HG03460 (cell line): Measurements from ENCODE around the gene DYNC1LI2.
"Not testable (repeated sequence)": the region's sequence is repeated elsewhere in the genome, so short reads cannot be mapped to it uniquely, and the experiment has no call there.

Experiments
- ATAC-seq: cut with Tn5 transposase; IDR thresholded peaks from one replicate; pipeline ENCODE4 v1.9.1; 2021; ENCODE audit not compliant: unreplicated experiment

The DYNC1LI2 gene

DNA sequence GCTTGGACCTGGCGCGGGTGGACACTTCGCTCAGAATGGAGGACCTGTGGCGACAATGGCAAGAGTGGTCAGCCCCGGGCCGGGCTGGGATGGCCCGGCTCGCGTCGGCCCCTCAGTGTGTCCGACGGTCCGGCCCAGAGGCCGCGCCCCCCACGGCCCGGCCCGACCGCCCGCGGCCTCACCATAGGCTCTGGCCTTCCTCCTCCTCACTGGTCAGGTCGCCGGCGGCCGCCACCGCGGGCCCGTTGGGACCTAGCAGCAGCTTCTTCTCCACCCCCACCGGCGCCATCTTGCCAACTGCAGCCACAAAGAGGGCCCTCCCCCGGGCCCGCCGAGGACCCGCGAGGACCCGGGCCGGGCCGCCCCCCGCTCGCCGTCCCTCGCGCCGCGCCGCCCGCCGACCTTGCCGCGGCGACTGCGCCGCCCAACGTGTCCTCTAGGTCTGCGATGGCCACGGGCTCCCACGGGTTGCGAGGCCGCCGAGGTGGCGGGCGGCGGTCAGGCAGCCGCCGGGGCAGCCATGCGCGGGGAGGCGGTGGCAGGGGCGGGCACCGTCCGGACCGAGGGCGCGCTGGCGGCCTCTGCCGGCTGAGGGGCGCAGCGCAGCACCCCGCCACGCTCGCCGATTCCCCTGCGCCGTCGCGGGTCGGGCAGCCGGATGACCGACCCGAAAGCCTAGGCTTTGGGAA, at the start of gene DYNC1LI2:
DYNC1LI2 (minus strand) TSS at position 307 of the 689 bp plus-strand sequence; CDS start at position 289, 18 bp downstream.
- peak; percentile 80 for ATAC-seq

DNA sequence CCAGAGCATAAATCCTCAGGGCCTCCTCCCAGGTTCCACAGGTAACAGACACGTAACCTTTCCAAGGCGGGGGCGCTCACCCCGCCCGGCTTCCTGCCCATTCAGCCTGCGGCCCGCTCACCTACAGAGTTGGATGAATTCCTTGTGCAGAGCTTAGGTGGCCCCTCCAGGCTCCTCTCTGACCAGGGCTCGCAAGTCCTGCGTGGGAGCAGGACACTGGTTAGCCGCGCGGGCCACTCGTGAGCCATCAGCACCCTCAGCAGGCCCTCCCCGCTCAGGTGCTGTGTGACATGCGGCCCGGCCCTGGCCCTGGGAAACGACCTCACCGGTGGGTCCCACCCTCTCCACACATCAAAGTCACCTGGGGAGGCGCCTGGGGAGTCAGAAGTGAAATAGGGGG, 49.4 kb upstream of the DYNC1LI2 start:
- no peak for ATAC-seq

DNA sequence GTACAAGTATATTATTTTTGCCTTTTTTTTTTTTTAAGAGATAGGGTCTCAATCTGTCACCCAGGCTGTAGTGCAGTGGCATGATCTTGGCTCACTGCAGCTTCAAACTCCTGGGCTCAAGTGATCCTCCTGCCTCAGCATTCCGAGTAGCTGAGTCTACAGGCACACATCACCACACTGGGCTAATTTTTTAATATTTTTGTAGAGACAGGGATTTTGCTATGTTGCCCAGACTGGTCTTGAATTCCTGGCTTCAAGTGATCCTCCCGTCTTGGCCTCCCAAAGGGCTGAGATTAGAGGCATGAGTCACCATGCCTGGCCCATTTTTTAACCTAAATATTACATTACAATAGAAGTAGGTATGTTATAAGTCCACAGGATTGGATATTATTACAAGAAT, 46.8 kb upstream of the DYNC1LI2 start:
- ATAC-seq: no peak

DNA sequence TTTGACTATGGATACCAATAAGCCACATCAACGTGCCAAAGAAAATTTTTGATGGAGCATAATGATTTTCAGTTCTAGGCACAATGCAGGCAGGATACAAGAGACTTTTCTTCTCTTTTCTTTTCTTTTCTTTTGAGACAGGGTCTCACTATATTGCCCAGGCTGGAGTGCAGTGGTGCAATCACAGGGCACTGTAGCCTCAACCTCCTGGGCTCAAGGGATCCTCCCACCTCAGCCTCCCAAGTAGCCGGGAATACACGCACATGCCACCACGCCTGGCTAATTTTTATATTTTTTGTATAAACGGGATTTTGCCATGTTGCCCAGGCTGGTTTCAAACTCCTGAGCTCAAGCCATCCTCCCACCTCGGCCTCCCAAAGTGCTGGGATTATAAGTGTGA, 42.6 kb upstream of the DYNC1LI2 start:
- ATAC-seq: not testable (repeated sequence)

DNA sequence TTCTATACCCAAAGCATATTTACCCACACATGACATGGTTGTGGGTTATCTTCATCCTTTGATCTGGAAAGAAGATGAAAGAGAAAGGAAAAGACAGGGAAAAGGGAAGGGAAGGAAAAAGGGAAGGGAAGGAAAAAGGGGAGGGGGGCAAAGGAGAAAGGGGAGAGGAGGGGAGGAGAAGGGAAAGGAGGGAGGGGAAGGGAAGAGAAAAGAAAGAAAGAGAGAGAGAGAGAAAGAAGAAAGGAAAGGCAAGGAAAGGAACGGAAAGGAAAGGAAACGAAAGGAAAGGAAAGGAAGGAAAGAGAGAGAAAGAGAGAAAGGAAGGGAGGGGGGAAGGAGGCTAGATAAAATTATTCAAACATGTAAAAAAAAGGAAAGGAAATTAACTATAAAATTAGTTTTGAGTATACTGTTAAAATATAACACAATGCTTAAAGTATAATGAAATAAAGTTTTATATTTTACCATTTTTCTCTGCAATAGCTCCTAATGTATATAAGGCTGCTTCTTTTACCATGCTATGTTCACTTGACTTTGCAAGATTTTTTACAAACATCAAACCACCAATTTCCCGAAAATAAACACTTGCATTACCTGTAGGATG, 38.8 kb upstream of the DYNC1LI2 start:
- no peak for ATAC-seq

DNA sequence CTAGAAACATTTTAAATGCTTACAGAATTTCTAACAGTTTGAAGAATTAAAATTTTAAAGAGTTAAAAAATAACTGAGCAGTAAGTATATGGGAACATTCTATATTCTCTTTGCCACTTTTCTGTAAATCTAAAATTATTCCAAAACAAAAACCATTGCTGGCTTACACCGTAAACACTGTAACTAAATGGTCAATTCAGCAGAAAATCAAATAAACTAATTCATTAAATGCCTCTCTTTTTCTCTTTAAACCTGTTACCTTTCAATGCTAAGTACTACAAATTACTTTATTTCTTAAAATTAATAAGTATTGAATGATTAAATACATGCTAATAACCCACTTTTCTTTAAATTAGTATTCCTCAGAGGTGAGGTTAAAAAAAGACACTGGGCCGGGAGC, 36.0 kb upstream of the DYNC1LI2 start:
- no peak for ATAC-seq

DNA sequence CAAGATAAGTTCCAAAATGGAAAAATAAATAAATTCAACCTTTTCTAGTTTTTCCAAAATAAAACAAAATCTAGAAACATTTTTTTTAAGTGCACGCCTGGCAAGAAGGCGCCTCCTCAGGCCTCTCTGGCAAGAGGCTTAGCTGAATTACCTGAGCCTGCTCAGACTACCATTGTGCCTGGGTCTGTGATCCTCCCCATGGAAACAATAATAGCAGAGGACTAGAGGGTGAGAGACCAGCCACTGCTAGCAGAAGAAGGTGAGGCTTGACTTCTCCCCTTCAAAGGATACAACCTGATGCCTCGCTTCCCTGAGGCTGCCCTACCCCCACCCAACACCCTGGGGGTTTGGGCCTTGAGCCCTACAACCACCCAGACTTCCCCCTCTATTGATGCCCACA, 35.1 kb upstream of the DYNC1LI2 start:
- no peak for ATAC-seq

DNA sequence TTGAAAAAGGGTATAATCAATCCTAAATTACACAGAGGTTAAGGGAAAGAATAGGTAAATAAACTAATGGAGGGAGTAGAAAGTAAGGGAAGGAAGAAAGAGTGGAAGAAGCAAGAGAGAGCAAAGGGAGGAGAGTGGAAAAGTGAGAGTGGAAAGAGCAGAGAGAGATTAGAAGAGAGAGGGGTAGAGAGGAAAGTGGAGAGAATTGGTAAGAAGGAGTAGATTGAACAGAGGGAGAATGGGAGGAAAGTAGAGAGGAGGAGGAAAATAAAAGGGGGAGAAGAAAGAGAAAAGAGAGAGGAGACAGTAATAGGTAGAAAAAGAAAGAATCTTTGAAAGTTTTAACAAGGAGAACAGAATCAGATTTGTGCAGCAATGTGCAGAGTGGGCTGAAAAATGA, 25.0 kb upstream of the DYNC1LI2 start:
- ATAC-seq: no peak

DNA sequence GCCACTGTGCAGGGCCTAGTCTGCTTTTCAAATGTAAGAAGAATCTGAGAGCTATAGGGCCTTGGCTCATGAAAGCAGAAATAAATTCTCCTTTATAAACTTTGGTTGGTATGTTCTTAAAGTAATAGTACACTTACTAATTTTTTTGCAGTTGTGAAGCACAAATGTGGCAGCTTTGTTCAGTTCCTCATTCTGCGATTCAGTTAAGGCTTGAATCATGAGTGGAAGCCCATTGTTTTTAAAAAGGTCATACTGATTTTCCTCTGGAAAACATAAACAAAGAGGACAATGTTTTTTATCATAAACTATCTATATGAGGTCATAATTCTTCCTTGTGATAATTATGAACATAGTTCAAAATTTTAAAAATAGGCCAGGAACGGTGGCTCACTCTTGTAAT, 23.6 kb upstream of the DYNC1LI2 start:
- no peak for ATAC-seq

DNA sequence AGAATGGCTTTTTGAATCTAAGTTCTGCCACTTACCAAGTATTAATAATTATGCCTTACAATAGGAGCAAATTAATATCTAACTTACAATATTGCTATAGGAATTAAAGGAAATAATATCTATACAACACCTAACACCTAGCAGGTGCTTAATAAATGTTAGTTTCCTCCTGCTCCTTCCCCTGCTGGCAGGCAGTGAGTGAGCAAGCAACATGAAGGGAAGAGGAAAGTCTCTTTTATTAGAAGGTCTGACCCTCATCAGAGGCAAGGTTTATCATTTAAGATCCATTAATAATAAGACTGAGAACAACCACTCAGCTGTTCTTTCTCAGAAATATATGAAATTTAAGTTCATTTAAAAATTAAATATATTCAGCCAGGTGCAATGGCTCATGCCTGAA, 6.7 kb upstream of the DYNC1LI2 start:
- ATAC-seq: no peak

DNA sequence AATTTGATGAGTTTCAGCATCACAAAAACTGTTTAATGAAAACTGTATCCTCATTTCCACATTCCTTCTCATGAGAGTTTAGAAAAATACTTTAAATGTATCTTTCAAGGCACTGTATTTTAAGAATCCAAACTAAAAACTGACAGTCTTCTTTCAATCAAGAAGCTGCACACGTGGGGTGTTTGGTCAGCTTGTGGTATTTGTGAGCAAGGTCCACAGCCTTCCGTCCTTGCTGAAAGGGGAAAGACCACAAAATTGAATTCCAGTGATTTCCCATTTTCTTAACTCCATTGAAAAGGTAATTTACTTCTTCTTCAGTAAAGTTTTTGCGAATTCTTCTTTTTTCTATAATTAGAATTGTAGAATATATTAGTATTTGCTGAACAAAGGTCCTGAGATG, 3.4 kb upstream of the DYNC1LI2 start:
- no peak for ATAC-seq

DNA sequence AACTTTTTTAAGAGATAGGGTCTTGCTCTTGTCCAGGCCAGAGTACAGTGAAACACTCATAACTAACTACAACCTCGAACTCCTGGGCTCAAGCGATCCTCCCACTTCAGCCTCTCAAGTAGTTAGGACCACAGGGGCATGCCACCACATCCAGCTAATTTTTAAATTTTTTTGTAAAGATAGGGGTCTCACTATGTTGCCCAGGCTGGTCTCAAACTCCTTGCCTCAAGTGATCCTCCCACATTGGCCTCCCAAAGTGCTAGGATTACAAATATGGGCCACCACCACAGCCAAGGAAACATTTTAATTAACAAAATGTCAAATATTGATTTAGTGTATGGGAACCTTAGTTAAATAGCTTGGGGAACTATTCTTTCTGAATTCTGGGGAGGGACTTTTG, 2.8 kb upstream of the DYNC1LI2 start:
- ATAC-seq: no peak

DNA sequence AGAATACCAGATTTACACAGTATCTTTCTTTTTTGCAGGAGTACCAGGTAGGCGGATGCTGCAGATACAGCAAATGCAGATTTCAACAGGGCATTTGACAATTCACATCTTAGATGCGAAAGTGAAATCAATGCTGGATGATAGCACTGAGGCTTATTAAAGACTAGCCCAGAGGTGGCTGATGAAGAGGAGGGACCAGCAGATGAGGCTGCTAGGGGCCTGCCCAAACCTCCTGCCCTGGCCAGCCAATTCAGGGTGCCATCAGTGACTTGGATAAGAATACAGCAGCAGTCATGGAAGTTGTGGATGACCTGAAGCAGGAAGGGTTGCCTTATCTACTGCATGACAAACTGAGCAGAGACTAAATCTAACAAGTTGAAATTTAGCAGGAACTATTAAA, 1.5 kb upstream of the DYNC1LI2 start:
- no peak for ATAC-seq

DNA sequence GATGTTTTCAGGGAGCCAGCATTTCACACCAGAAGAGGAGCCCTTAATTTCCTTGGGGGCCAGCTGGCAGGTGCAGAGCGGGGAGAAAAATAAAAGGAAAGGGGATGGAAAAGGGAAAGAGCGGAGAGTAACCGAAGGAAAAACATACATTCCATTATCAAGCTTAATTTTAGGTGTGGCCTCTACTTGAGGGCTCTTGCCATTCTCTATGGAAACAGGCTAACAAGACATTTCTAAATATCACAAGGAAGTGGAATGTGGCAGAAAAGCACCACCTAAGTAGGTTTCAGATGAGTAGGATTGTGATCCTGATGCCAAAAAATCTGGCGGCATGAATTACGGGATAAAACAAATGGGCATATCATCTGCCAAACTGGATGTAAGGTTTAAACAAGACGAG, 970 bp upstream of the DYNC1LI2 start:
- ATAC-seq: no peak

DNA sequence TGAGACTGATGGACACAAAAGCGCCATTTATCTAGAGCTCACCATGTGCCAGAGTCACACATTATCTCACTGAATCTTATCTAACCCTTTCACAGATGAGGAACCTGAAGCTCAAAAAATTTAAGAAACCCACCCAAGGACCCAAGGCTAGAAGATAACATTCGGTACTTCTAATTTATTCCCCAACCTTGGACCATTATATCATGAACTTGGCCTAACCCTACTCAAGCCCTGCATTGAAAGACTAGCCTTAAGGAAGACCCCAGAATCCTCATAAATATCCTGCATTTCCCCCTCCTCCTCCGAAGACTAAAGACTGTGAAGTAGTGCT, 548 bp upstream of the DYNC1LI2 start:
- no peak for ATAC-seq

DNA sequence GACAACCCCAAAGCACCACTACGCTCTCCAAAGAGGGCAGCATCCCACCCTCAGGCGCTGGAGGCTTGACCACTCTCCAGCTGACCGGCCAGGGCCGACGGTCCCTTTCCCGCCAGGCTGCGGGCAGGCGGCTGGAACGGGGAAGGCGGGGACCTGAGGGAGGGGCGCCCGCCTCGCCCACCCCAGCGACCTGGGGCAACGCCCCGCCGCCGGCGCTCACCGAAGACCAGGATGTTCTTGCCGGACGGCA, 431 bp downstream of the DYNC1LI2 start:
- ATAC-seq: peak; percentile 11

DNA sequence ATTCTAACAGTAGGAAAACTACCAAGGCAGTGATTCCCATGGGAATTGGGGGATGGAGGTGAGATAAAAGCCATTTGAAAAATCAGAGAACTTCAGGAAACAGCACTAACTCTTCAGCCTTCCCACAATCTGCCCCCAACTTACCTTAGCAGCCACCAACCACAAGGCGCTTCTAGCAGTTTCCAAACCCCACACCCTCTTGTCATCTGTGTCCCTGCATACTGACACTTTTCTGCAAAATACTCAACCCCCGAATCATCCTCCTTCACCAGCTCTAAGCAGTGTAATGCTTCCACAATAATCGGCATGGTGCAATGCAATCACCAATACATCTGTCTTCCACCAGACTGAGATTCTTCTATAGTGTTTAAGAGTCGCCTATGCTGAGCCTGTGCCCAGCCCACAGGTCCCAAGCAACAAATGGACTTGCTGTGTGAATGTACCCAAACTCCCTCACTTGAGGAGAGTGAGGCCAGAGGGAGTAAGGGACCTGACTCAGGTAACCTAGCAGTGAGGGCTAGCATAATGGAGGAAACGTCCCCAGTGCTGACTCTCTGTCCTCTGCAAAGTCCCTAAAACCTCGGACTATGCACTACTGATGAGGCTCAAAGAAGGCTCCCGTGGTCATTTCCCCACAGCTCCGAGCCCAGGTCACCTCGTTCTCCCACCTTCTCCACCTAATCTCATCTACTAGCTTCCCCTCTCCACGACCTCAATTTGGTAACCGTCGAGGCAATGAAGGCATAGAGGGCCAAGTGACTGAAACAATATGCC, 943 bp downstream of the DYNC1LI2 start:
- peak; percentile 9 for ATAC-seq

DNA sequence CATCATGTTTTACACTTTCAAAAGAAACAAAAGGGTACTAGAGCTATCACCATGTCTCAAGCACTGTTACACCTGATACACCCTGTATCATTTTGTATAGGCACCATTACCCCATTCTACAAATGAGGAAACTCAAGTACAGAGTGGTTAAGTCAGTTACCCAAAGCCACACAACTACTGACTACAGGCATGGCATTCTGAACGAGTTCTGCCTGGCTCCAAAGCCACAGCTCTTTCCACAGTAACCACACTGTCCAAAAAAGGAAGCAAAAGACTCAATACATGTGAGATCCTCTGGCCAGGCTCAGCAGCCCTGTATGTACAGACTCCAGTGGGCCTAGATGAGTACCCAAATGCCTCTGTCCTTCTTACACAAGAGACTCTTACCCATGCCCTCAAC, 4.7 kb downstream of the DYNC1LI2 start:
- peak; percentile 32 for ATAC-seq

DNA sequence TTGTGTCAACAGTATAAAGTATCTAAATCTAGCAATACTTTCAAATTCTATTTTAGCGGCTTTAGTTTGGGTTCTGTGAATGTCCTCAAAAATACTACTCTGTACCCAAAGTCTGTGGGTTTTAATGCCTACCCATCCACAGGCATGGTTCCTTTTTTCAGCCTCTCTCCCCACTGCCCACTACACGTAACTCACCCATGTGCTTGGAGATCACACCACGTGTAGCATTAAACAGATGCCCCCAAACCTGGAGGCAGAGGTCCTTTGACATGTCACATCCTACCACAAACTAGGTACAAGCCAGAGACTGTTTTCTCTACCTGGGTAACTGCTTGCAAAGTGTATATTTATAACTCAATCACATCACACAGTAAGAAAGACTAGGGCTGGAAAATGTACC, 5.4 kb downstream of the DYNC1LI2 start:
- ATAC-seq: no peak

DNA sequence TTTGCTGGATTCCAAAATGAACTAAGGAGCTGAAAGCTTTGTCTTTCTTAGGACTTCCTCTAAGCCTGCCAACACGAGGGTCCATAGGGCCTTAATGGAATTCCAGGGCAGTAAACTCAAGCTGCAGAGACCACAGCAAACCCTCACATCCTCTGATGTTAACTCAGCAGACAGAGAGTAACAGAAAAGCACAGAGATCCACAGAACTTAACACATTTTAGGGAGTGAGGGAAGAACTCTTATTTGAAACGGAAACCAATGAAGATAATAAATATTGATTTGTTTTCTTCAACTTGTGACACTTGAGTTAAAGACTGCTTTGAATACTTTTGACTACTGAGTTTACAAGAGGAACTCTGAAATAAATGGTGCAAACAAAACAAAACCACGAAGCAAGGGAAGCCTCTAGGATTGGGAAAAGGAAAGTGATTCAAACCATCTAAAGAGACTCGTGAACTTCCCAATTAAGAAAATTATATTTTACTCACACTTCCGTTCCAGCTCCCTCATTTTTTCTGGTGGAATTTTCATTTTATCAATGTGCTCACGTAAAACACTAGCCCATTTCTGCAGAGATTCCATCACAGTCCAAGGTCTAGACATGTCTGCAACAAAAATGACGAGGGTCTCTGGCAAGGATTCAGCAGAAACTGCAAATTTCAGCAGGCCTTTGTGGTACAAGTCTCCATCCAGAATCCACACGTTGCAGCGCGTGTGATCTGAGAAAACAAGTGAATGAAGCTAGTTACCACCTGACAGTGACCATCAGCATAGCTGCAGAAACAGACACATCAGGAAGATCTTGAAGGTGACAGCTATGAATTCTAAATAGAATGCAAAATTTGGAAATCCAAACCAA, 9.2 kb downstream of the DYNC1LI2 start:
- no peak for ATAC-seq

DNA sequence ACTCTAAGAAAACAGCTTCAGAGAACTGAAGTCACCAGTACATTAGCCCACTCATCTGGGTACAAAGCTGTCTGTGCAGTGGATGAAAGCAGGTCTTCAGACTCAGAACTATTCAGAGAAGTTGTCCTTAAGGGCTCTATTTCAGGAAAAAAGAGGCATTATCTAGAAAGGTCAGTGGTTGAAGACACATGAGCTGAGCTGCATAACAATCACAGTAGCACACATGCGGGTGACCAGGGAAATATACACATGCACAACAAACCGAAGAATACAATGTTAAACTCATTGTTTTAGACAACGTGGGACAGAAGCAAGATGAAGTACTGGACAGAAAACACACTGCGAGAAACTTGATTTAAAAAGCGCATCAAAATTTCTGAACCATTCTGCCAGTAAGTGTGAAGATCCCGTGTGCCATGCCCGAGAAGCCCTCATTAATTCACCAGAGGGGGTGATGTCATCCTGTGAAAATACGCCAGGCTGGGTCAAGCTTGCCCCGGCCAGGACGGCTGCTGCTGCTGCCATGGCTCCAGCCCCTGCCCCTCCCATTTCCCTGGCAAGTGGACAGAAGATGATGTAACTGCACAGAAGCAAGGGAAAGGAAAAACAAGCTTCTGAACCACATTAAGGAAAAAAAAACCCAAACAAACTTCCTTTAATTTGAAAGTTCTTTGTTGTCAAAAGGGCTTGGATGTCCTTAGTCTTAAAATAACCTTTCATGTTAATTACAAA, 10.1 kb downstream of the DYNC1LI2 start:
- ATAC-seq: no peak
